ENCODE data around the gene YWHAH.

DNA sequence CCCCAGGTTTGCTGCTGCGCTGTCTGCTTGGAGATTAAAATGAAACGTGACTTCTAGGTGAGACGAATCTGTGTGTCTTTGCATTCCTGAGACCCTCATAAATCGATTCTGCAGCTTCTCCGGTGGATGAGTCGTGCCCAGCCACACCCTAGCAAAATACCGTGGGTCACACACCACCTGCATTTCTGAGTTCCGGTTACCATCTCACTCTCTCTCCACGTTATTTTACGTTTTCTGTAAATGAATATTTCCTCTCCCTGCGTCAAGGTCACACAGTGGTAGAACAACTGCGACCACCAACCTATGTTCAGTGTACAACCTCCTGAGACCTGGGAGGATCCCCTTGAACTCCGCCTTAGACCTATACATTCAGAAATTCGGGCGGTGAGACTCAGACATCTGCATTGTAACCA is 1.1 kb downstream of the YWHAH start:
- TF ChIP-seq EZH2phosphoT487 (IDR thresholded peaks at IDR 0.05; ENCODE audit: insufficient read depth, low read depth) (no peak), EZH2 (IDR thresholded peaks at IDR 0.05; ENCODE audit: insufficient read depth, poor library complexity, severe bottlenecking) (no peak)

Data from GM23248 (cell line).